ENCODE data around the gene UCN2. TPM values are rescaled to one million over a fixed set of nuclear protein-coding genes. Genes with fewer than 3 reads are reported as not detected.

UCN2 gene
- total and polyA plus RNA-seq, 2 of the 8 experiments (the other 6 are each of a cell fraction or from before 2014, with no cell fraction given), result 0.14 TPM; not detected in 1

GRCh38 chr3:48591886-48592518 is 28.4 kb upstream of the UCN2 start (continued):
- TF ChIP-seq, protein P1, sequence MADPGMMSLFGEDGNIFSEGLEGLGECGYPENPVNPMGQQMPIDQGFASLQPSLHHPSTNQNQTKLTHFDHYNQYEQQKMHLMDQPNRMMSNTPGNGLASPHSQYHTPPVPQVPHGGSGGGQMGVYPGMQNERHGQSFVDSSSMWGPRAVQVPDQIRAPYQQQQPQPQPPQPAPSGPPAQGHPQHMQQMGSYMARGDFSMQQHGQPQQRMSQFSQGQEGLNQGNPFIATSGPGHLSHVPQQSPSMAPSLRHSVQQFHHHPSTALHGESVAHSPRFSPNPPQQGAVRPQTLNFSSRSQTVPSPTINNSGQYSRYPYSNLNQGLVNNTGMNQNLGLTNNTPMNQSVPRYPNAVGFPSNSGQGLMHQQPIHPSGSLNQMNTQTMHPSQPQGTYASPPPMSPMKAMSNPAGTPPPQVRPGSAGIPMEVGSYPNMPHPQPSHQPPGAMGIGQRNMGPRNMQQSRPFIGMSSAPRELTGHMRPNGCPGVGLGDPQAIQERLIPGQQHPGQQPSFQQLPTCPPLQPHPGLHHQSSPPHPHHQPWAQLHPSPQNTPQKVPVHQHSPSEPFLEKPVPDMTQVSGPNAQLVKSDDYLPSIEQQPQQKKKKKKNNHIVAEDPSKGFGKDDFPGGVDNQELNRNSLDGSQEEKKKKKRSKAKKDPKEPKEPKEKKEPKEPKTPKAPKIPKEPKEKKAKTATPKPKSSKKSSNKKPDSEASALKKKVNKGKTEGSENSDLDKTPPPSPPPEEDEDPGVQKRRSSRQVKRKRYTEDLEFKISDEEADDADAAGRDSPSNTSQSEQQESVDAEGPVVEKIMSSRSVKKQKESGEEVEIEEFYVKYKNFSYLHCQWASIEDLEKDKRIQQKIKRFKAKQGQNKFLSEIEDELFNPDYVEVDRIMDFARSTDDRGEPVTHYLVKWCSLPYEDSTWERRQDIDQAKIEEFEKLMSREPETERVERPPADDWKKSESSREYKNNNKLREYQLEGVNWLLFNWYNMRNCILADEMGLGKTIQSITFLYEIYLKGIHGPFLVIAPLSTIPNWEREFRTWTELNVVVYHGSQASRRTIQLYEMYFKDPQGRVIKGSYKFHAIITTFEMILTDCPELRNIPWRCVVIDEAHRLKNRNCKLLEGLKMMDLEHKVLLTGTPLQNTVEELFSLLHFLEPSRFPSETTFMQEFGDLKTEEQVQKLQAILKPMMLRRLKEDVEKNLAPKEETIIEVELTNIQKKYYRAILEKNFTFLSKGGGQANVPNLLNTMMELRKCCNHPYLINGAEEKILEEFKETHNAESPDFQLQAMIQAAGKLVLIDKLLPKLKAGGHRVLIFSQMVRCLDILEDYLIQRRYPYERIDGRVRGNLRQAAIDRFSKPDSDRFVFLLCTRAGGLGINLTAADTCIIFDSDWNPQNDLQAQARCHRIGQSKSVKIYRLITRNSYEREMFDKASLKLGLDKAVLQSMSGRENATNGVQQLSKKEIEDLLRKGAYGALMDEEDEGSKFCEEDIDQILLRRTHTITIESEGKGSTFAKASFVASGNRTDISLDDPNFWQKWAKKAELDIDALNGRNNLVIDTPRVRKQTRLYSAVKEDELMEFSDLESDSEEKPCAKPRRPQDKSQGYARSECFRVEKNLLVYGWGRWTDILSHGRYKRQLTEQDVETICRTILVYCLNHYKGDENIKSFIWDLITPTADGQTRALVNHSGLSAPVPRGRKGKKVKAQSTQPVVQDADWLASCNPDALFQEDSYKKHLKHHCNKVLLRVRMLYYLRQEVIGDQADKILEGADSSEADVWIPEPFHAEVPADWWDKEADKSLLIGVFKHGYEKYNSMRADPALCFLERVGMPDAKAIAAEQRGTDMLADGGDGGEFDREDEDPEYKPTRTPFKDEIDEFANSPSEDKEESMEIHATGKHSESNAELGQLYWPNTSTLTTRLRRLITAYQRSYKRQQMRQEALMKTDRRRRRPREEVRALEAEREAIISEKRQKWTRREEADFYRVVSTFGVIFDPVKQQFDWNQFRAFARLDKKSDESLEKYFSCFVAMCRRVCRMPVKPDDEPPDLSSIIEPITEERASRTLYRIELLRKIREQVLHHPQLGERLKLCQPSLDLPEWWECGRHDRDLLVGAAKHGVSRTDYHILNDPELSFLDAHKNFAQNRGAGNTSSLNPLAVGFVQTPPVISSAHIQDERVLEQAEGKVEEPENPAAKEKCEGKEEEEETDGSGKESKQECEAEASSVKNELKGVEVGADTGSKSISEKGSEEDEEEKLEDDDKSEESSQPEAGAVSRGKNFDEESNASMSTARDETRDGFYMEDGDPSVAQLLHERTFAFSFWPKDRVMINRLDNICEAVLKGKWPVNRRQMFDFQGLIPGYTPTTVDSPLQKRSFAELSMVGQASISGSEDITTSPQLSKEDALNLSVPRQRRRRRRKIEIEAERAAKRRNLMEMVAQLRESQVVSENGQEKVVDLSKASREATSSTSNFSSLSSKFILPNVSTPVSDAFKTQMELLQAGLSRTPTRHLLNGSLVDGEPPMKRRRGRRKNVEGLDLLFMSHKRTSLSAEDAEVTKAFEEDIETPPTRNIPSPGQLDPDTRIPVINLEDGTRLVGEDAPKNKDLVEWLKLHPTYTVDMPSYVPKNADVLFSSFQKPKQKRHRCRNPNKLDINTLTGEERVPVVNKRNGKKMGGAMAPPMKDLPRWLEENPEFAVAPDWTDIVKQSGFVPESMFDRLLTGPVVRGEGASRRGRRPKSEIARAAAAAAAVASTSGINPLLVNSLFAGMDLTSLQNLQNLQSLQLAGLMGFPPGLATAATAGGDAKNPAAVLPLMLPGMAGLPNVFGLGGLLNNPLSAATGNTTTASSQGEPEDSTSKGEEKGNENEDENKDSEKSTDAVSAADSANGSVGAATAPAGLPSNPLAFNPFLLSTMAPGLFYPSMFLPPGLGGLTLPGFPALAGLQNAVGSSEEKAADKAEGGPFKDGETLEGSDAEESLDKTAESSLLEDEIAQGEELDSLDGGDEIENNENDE (IDR thresholded peaks at IDR 0.05; ENCODE audit: insufficient replicate concordance, low read length), result no peak
- TF ChIP-seq, protein P2, sequence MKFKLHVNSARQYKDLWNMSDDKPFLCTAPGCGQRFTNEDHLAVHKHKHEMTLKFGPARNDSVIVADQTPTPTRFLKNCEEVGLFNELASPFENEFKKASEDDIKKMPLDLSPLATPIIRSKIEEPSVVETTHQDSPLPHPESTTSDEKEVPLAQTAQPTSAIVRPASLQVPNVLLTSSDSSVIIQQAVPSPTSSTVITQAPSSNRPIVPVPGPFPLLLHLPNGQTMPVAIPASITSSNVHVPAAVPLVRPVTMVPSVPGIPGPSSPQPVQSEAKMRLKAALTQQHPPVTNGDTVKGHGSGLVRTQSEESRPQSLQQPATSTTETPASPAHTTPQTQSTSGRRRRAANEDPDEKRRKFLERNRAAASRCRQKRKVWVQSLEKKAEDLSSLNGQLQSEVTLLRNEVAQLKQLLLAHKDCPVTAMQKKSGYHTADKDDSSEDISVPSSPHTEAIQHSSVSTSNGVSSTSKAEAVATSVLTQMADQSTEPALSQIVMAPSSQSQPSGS (IDR thresholded peaks at IDR 0.05; ENCODE audit: low read length), result no peak
- TF ChIP-seq CHD1 (IDR thresholded peaks at IDR 0.05; ENCODE audit: low read depth, low read length) (no peak), BACH1 (IDR thresholded peaks at IDR 0.05; ENCODE audit: low read length) (no peak), RNF2 (IDR thresholded peaks at IDR 0.05; ENCODE audit: borderline replicate concordance, low read depth, low read length, missing control alignments, poor library complexity, severe bottlenecking) (no peak), TCF12 (IDR thresholded peaks at IDR 0.05; ENCODE audit: low read depth, low read length) (no peak), EZH2 (IDR thresholded peaks at IDR 0.05; ENCODE audit: low read depth, low read length, severe bottlenecking) (no peak)

Data from H1 (cell line).